LNCaP clone FGC (cell line): ENCODE data around the gene PMEL.
"Not testable (repeated sequence)": the region's sequence is repeated elsewhere in the genome, so short reads cannot be mapped to it uniquely, and the experiment has no call there.

Experiments used
- DNase-seq: peaks from one replicate; pipeline ENCODE4 v3.0.0-alpha.2; 2011; ENCODE audit warnings: low read depth
- H3K4me3 ChIP-seq: 2 replicates; pipeline ENCODE4 v1.5.1; 2011; ENCODE audit warnings: mild to moderate bottlenecking, low read depth, low read length, control low read depth
- TF ChIP-seq, protein P1 (sequence below): IDR thresholded peaks from 2 replicates; pipeline ENCODE4 v1.5.1; 2012; ENCODE audit warnings: mild to moderate bottlenecking; ENCODE audit not compliant: control insufficient read depth, insufficient read depth; ENCODE audit errors: extremely low read depth

PMEL gene

DNA sequence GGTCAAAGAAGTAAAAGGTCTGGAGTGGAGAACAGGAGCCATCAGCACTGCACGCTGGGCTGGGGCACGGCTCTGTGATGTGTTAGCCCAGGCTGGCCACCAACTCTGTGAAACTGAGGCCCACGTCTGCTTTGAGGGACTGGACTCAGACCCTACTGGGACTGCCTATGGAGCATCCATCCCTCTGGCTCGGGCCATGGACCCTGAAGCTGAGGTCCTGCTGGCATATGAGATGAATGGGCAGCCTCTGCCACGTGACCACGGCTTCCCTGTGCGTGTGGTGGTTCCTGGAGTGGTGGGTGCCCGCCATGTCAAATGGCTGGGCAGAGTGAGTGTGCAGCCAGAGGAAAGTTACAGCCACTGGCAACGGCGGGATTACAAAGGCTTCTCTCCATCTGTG is 38.4 kb upstream of the PMEL start:
- no peak for DNase-seq
- TF ChIP-seq, protein P1, sequence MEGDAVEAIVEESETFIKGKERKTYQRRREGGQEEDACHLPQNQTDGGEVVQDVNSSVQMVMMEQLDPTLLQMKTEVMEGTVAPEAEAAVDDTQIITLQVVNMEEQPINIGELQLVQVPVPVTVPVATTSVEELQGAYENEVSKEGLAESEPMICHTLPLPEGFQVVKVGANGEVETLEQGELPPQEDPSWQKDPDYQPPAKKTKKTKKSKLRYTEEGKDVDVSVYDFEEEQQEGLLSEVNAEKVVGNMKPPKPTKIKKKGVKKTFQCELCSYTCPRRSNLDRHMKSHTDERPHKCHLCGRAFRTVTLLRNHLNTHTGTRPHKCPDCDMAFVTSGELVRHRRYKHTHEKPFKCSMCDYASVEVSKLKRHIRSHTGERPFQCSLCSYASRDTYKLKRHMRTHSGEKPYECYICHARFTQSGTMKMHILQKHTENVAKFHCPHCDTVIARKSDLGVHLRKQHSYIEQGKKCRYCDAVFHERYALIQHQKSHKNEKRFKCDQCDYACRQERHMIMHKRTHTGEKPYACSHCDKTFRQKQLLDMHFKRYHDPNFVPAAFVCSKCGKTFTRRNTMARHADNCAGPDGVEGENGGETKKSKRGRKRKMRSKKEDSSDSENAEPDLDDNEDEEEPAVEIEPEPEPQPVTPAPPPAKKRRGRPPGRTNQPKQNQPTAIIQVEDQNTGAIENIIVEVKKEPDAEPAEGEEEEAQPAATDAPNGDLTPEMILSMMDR = no peak
- H3K4me3 ChIP-seq = no peak overlapping the region

DNA sequence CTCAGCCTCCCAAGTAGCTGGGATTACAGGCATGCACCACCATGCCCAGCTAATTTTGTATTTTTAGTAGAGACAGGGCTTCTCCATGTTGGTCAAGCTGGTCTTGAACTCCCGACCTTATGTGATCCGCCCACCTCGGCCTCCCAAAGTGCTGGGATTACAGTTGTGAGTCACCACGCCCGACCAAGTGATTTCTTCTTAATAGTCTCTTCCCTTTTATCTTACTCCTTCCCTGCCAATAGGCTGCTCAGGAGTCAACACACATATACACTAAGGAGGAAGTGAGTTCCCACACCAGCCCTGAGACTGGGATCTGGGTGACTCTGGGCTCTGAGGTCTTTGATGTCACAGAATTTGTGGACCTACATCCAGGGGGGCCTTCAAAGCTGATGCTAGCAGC is 37.5 kb upstream of the PMEL start:
- DNase-seq, H3K4me3 ChIP-seq: not testable (repeated sequence)

DNA sequence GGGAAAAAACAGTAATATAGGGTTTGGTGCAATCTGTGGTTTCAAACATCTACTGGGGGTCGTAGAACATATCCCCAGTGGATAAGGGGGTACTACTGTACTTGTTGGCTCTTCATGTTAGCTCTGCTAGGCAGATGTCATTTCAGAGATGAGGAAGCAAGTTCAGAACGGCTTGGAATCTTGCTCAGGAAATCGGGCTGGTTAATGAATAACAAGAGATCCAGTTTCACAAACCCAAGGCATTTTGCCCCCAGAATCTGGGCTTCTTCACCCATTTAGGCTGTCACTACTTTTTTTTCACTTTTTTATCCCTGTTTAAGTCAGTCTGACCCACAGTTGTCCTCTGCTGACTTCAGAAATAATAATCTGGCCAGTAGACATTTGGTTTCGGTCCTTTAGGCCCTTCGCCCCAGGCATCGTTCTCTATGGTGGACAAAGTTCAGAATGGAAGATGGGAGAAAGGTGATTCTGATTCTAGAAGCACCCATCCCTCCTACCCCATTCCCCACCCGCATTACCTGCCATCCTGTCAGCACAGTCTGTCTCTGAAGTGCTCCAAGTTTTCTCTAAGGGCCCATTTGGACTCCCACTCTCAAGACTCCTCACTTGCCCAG is 35.8 kb upstream of the PMEL start:
- TF ChIP-seq, protein P1 = no peak
- H3K4me3 ChIP-seq = no peak overlapping the region
- no peak for DNase-seq

DNA sequence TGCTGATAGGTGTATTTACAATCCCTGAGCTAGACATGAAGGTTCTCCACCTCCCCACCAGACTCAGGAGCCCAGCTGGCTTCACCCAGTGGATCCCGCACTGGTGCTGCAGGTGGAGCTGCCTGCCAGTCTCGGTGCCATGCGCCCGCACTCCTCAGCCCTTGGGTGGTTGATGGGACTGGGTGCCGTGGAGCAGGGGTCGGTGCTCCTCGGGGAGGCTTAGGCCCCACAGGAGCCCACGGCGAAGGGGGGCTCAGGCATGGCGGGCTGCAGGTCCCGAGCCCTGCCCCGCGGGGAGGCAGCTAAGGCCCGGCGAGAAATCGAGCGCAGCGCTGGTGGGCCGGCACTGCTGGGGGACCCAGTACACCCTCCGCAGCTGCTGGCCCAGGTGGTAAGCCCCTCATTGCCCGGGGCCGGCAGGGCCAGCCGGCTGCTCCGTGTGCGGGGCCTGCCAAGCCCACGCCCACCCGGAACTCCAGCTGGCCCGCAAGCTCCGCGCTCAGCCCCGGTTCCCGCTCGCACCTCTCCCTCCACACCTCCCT is 34.2 kb upstream of the PMEL start:
- DNase-seq, H3K4me3 ChIP-seq: not testable (repeated sequence)

DNA sequence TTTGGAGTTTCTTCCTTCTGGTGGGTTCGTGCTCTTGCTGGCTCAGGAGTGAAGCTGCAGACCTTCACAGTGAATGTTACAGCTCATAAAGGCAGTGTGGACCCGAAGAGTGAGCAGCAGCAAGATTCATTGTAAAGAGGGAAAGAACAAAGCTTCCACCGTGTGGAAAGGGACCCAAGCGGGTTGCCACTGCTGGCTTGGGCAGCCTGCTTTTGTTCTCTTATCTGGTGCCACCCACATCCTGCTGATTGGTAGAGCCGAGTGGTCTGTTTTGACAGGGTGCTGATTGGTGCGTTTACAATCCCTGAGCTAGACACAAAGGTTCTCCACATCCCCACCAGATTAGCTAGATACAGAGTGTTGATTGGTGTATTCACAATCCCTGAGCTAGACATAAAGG is 33.7 kb upstream of the PMEL start:
- DNase-seq, H3K4me3 ChIP-seq: not testable (repeated sequence)

DNA sequence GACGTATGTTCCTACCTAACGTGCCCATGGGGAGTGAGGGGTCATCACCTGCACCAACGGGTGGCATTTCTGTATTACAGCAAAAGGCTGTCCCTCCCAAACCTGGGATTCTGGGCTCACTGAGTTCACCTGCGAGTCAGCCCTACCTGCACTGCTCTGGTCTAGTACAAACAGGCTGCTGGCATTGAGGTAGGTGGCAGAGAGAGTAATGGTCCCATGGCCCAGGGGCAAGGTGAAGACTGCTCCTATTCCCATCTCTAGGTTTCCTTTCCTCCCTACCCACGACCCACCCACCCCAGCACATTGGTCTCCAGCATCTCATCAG is 31.7 kb upstream of the PMEL start:
- TF ChIP-seq, protein P1 = no peak
- H3K4me3 ChIP-seq = peak overlapping the region; percentile 76
- DNase-seq = no peak

DNA sequence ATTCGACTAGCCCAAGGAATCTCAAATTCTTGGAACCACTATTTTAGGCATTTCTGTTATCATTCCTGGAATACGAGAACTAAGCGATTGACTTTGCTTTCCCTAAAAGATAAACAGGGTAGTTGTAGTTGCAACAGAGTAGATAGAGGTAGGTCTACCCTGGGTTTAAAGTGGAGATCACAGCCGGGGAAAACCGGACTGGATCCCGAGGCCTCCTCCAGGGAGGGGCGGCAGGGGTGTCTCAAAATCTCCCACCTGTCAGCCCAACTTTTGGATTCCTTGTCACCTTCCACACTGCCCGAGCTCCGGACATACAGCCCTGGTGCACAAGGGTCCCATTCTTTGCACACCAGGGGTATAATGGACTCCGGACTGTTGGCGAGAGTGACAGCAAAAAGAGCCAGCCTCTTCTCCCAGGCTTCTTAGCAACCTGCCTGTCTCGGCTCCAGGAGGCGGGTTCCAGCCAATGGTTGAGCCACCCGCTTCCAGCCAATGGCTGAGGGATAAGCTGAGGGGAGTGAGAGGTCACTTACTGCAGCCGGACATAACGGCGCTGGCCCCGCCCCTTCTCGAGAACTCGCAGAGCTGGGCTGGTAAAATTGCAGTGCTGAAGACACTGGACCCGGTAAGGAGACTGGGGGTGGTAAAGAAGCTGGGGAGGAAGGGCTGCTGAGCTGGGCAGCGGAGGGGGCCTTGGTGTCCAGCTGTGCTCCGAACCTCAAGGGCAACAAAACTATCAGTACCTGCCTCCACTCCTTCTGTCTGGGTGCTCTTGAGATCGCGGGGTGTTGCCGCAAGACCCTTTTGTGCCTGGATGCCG is 31.1 kb upstream of the PMEL start, which contains the start of gene SUOX:
TSS of gene SUOX (plus strand) at position 562 of the 820 bp plus-strand sequence. CDS start 4,946 bp downstream, outside the sequence.
- TF ChIP-seq, protein P1 = no peak
- H3K4me3 ChIP-seq = peak within 1 kb of the TSS; percentile 76
- DNase-seq = peak; percentile 95

DNA sequence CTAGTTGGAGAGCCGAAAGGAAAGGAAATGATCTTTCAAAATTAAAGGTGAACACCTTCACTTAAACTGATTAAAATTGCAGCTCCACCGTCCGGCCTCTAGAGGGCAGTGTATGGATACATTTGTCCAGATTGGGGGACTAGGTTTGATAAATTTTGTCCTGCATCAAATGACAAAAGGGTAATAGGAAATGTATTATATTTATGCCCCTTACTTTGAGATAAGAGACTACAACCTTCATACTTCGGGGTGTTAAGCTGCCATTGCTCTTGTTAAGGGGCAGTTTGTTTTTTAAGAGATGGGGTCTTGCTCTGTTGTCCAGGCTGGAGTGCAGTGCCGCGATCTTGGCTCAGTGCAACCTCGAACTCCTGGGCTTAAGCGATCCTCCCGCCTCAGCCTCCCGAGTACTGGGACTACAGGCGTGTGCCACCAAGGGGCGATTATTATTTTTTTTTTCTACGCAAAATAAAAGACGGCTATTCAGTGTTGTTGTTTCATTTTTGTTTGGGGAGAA is 30.4 kb upstream of the PMEL start:
- TF ChIP-seq, protein P1 = peak; percentile 79
- peak; percentile 35 for DNase-seq
- peak overlapping the region; percentile 76 for H3K4me3 ChIP-seq
